Liver (tissue), 3 donors: ENCODE data around the gene RBBP6.

Experiments used
- CTCF ChIP-seq: fragments of 150-350 bp; IDR thresholded peaks from 2 replicates; pipeline ENCODE4 v1.5.1; 2017; ENCODE audit warnings: improper control_type of control experiment, low read depth, low read length; ENCODE audit not compliant: missing input control
- FOXA1 ChIP-seq: IDR thresholded peaks from 2 replicates; pipeline ENCODE4 v1.6.1; 2016; ENCODE audit warnings: antibody characterized with exemption
- NR2F2 ChIP-seq: IDR thresholded peaks from 2 replicates; pipeline ENCODE4 v1.6.1; 2016; ENCODE audit warnings: antibody characterized with exemption
- RAD21 ChIP-seq, 2 donors: IDR thresholded peaks; 2 replicates each; pipeline ENCODE4 v1.6.1; 2016; ENCODE audit warnings: antibody characterized with exemption in 2 of 2, mild to moderate bottlenecking in 2 of 2
- SP1 ChIP-seq: IDR thresholded peaks from 2 replicates; pipeline ENCODE4 v1.6.1; 2018; ENCODE audit warnings: antibody characterized with exemption, mild to moderate bottlenecking
- YY1 ChIP-seq: IDR thresholded peaks from 2 replicates; pipeline ENCODE4 v1.6.1; 2016; ENCODE audit warnings: antibody characterized with exemption, mild to moderate bottlenecking
- ZBTB33 ChIP-seq: IDR thresholded peaks from 2 replicates; pipeline ENCODE4 v1.6.1; 2016; ENCODE audit warnings: antibody characterized with exemption
- donor health status: healthy.
- donor health status: healthy.

- no peak for TF ChIP-seq CTCF
- no peak for TF ChIP-seq YY1
- no peak for TF ChIP-seq NR2F2
- TF ChIP-seq SP1, result no peak
- TF ChIP-seq FOXA1, result no peak
- TF ChIP-seq ZBTB33, result no peak
- TF ChIP-seq RAD21 (IDR thresholded peaks at IDR 0.05), result no peak
These were observed 32.7 kb downstream of the RBBP6 start for GRCh38 chr16:24572069-24572468.
